Measurements from ENCODE around the gene PIP5K1B. TPM values are rescaled to one million over a fixed set of nuclear protein-coding genes. Genes with fewer than 3 reads are reported as not detected.

Gene PIP5K1B
- total and polyA plus RNA-seq, 2 donors (not counting 3 experiments of a cell fraction or from before 2014, with no cell fraction given): 0.27 TPM; not detected in 1

- Histone ChIP-seq H3K4me3 (replicated peaks in 1 of 3; ENCODE audit: insufficient read depth in 1 of 3, low read depth in 1 of 3, low read length in 3 of 3) (no peak overlapping the region), H3K27me3 (ENCODE audit: control insufficient read depth in 2 of 2, insufficient read depth in 2 of 2, low read length in 2 of 2) (peaks cover 3 to 5% of the 10 kb centered on the region in 2 experiments), H3K27ac (ENCODE audit: insufficient read depth, low read depth, low read length) (no peak overlapping the region), H4K20me1 (replicated peaks; ENCODE audit: control insufficient read depth, extremely low read depth, insufficient read depth, low read length) (no peaks in the 10 kb centered on the region), H3K4me2 (ENCODE audit: insufficient read depth, low read length) (no peak overlapping the region), H3K9me1 (replicated peaks; ENCODE audit: control insufficient read depth, extremely low read depth, insufficient read depth, low read length) (no peaks in the 10 kb centered on the region), H3K9me3 (replicated peaks; ENCODE audit: control insufficient read depth, insufficient read depth, low read length) (no peaks in the 10 kb centered on the region), H3K79me2 (ENCODE audit: control insufficient read depth, insufficient read depth, low read length) (no peaks in the 10 kb centered on the region), H3K36me3 (ENCODE audit: control insufficient read depth in 2 of 2, extremely low read depth in 1 of 2, insufficient read depth in 2 of 2, low read length in 2 of 2) (no peaks in the 10 kb centered on the region), H3K9ac (replicated peaks; ENCODE audit: extremely low read depth, insufficient read depth, low read length) (no peak overlapping the region), H3K4me1 (ENCODE audit: control insufficient read depth, extremely low read depth, insufficient read depth, low read length) (no peaks in the 10 kb centered on the region), H2AFZ (ENCODE audit: low read depth, low read length) (no peak overlapping the region)
- BruUV-seq (replicated peaks): no TSS peak
- dilution Hi-C loops (cut with MboI; ENCODE audit: extremely low pct_ligation_motif_present, low sequenced_read_pairs): no loop called here
- TF ChIP-seq MYC (IDR thresholded peaks at IDR 0.05; ENCODE audit: low read depth, low read length) (no peak), POLR2AphosphoS5 (IDR thresholded peaks at IDR 0.05; ENCODE audit: insufficient read depth, low read depth, low read length) (no peak), CTCF (IDR thresholded peaks at IDR 0.05; ENCODE audit: extremely low read depth in 1 of 2, insufficient read depth in 1 of 2, low read depth in 1 of 2, low read length in 2 of 2) (no peak), POLR2A (IDR thresholded peaks at IDR 0.05; ENCODE audit: low read depth, low read length) (no peak)
- ChIA-PET CTCF (no interaction called here), POLR2A (no interaction called here)
- intact Hi-C loops (cut with micrococcal nuclease): no loop called here
- no peak for DNase-seq (ENCODE audit: low read depth, low spot score)
- no peak for FAIRE-seq
Observed at GRCh38 chr9:68876273-68876672, 171.2 kb downstream of the PIP5K1B start.

- POLR2A ChIA-PET: no interaction called here
- dilution Hi-C loops (cut with MboI; ENCODE audit: extremely low pct_ligation_motif_present, low sequenced_read_pairs): no loop called here
Observed at GRCh38 chr9:68876681-68877080, 171.6 kb downstream of the PIP5K1B start.

More at GRCh38 chr9:68876681-68877080, 171.6 kb downstream of the PIP5K1B start:
- no peaks in the 10 kb centered on the region for H3K9me3 ChIP-seq (replicated peaks; ENCODE audit: control insufficient read depth, insufficient read depth, low read length)
- H3K9ac ChIP-seq (replicated peaks; ENCODE audit: extremely low read depth, insufficient read depth, low read length): no peak overlapping the region
- TF ChIP-seq JUN (IDR thresholded peaks at IDR 0.05; ENCODE audit: borderline replicate concordance, insufficient read depth, insufficient read length, low read depth) (no peak), MAX (IDR thresholded peaks at IDR 0.05; ENCODE audit: insufficient read depth, insufficient read length) (no peak), POLR2A (IDR thresholded peaks at IDR 0.05; ENCODE audit: low read depth, low read length) (no peak), FOS (IDR thresholded peaks at IDR 0.05; ENCODE audit: borderline replicate concordance, insufficient read depth, low read length) (no peak), GATA2 (IDR thresholded peaks at IDR 0.05; ENCODE audit: insufficient read depth, insufficient read length, low read depth, low read length) (no peak), POLR2AphosphoS5 (IDR thresholded peaks at IDR 0.05; ENCODE audit: insufficient read depth, low read depth, low read length) (no peak)
- H3K79me2 ChIP-seq (ENCODE audit: control insufficient read depth, insufficient read depth, low read length): no peaks in the 10 kb centered on the region
- no TSS peak for BruUV-seq (replicated peaks)
- CTCF ChIA-PET: no interaction called here
- H3K4me1 ChIP-seq (ENCODE audit: control insufficient read depth, extremely low read depth, insufficient read depth, low read length): no peaks in the 10 kb centered on the region
- no peaks in the 10 kb centered on the region for H3K9me1 ChIP-seq (replicated peaks; ENCODE audit: control insufficient read depth, extremely low read depth, insufficient read depth, low read length)
- DNase-seq (ENCODE audit: low read depth, low spot score) (no peak), FAIRE-seq (no peak)
- no peaks in the 10 kb centered on the region for H4K20me1 ChIP-seq (replicated peaks; ENCODE audit: control insufficient read depth, extremely low read depth, insufficient read depth, low read length)
- H3K36me3 ChIP-seq (ENCODE audit: control insufficient read depth in 2 of 2, extremely low read depth in 1 of 2, insufficient read depth in 2 of 2, low read length in 2 of 2): no peaks in the 10 kb centered on the region
- peaks cover 3 to 5% of the 10 kb centered on the region in 2 experiments for H3K27me3 ChIP-seq (ENCODE audit: control insufficient read depth in 2 of 2, insufficient read depth in 2 of 2, low read length in 2 of 2)
- no peak overlapping the region for H3K4me2 ChIP-seq (ENCODE audit: insufficient read depth, low read length)
- no peak overlapping the region for H3K4me3 ChIP-seq (replicated peaks in 1 of 3; ENCODE audit: insufficient read depth in 1 of 3, low read depth in 1 of 3, low read length in 3 of 3)
- intact Hi-C loops (cut with micrococcal nuclease): no loop called here
- no peak overlapping the region for H2AFZ ChIP-seq (ENCODE audit: low read depth, low read length)
- H3K27ac ChIP-seq (ENCODE audit: insufficient read depth, low read depth, low read length): no peak overlapping the region
